GM12878 (cell line): Measurements from ENCODE around the gene DIS3L2. TPM values are rescaled to one million over a fixed set of nuclear protein-coding genes. Genes with fewer than 3 reads are reported as not detected.

Experiments used
- ATAC-seq: fragments of 200-7000 bp; cut with Tn5 transposase; 3 replicates; pipeline ENCODE4 v1.9.1; 2020; ENCODE audit warnings: mild to moderate bottlenecking, moderate library complexity
- BruUV-seq: library from RNA; stranded (reverse); fragments of 400-500 nt; replicated peaks from 2 replicates; lab custom pipeline; 2021; lab: Mats Ljungman, UMichigan
- CTCF ChIA-PET: fragments of 300-600 bp; sonication (Branson Sonifier 250); formaldehyde crosslinking; extraction: SDS; loops from one replicate; lab custom pipeline; 2021; ENCODE audit warnings: inconsistent platforms; lab: Yijun Ruan, JAX
- POLR2A ChIA-PET: fragments of 350-600 bp; formaldehyde crosslinking; extraction: SDS; loops from one replicate; lab custom pipeline; 2021; ENCODE audit warnings: inconsistent platforms; lab: Charles Lee
- RAD21 ChIA-PET: fragments of 300-600 bp; sonication (Branson Sonifier 250); formaldehyde crosslinking; loops from one replicate; lab custom pipeline; 2023; ENCODE audit warnings: antibody characterized with exemption; ENCODE audit not compliant: unreplicated experiment; lab: Charles Lee
- SMC1A ChIA-PET: fragments of 300-600 bp; sonication (Branson Sonifier 250); formaldehyde crosslinking; loops from one replicate; lab custom pipeline; 2023; ENCODE audit not compliant: unreplicated experiment, uncharacterized antibody; lab: Charles Lee
- DNase-seq: peaks from one replicate; pipeline ENCODE4 v3.0.0-alpha.2; 2011; ENCODE audit warnings: low read depth, low spot score
- FAIRE-seq: peaks from 3 replicates; lab custom pipeline; 2011; peaks lifted over from hg19 to GRCh38; lab: Jason Lieb, UNC
- H2AFZ ChIP-seq: 2 replicates; pipeline ENCODE4 v1.6.0; 2011; ENCODE audit warnings: low read depth, low read length, control low read depth; ENCODE audit not compliant: control insufficient read depth
- H3K27ac ChIP-seq: 2 replicates; pipeline ENCODE4 v1.5.1; 2011; ENCODE audit warnings: control low read depth; ENCODE audit not compliant: control insufficient read depth, insufficient read depth
- H3K27me3 ChIP-seq, 2 experiments: replicated peaks in 1 of 2; 2 replicates each; pipeline versions ENCODE4 v1.6.0 to v1.6.1; 2011; ENCODE audit warnings: low read length in 1 of 2; ENCODE audit not compliant: control insufficient read depth in 2 of 2, insufficient read depth in 2 of 2
- H3K36me3 ChIP-seq, 2 experiments: 2 replicates each; pipeline ENCODE4 v1.5.1; 2011; ENCODE audit warnings: low read length in 1 of 2; ENCODE audit not compliant: control insufficient read depth in 2 of 2, insufficient read depth in 2 of 2
- H3K4me1 ChIP-seq: 2 replicates; pipeline ENCODE4 v1.6.1; 2011; ENCODE audit warnings: mild to moderate bottlenecking, low read length, moderate library complexity, mixed read lengths; ENCODE audit not compliant: control insufficient read depth, insufficient read depth
- H3K4me2 ChIP-seq: 2 replicates; pipeline ENCODE4 v1.6.0; 2011; ENCODE audit warnings: control low read depth; ENCODE audit not compliant: control insufficient read depth, insufficient read depth
- H3K4me3 ChIP-seq: fragments of 200-600 bp; sonication (generic); 2 replicates; pipeline ENCODE4 v1.5.1; 2016
- H3K79me2 ChIP-seq: 2 replicates; pipeline ENCODE4 v1.6.0; 2011; ENCODE audit warnings: low read length; ENCODE audit not compliant: control insufficient read depth, insufficient read depth
- H3K9ac ChIP-seq: 2 replicates; pipeline ENCODE4 v1.8.0; 2011; ENCODE audit warnings: low read length, control low read depth, mixed read lengths; ENCODE audit not compliant: control insufficient read depth, insufficient read depth
- H3K9me3 ChIP-seq: replicated peaks from 3 replicates; pipeline ENCODE4 v1.5.1; 2011; ENCODE audit warnings: mild to moderate bottlenecking, low read length; ENCODE audit not compliant: control insufficient read depth, insufficient read depth
- H4K20me1 ChIP-seq: 2 replicates; pipeline ENCODE4 v1.6.0; 2011; ENCODE audit not compliant: control insufficient read depth, insufficient read depth
- BMI1 ChIP-seq: fragments of 450-650 bp; IDR thresholded peaks from 2 replicates; pipeline ENCODE4 v1.6.1; 2016; ENCODE audit warnings: mild to moderate bottlenecking, moderate library complexity, borderline replicate concordance
- CHD4 ChIP-seq: fragments of 200-600 bp; sonication (generic); IDR thresholded peaks from 2 replicates; pipeline ENCODE4 v1.6.1; 2016; ENCODE audit warnings: mild to moderate bottlenecking
- FOS ChIP-seq: IDR thresholded peaks from 3 replicates; pipeline ENCODE4 v1.6.1; 2011; ENCODE audit warnings: borderline replicate concordance; ENCODE audit not compliant: insufficient read length; ENCODE audit errors: extremely low read depth
- GATAD2B ChIP-seq: fragments of 450-650 bp; conservative IDR thresholded peaks from 2 replicates; pipeline ENCODE4 v1.6.1; 2017; ENCODE audit warnings: low read depth, mild to moderate bottlenecking, moderate library complexity
- HCFC1 ChIP-seq: fragments of 150-350 bp; IDR thresholded peaks from 2 replicates; pipeline ENCODE4 v1.6.1; 2014; ENCODE audit warnings: low read length
- KLF5 ChIP-seq: fragments of 450-650 bp; IDR thresholded peaks from 2 replicates; pipeline ENCODE4 v1.6.1; 2014; ENCODE audit warnings: mild to moderate bottlenecking; ENCODE audit not compliant: partially characterized antibody
- NBN ChIP-seq: fragments of 450-650 bp; IDR thresholded peaks from 2 replicates; pipeline ENCODE4 v1.6.1; 2016
- NRF1 ChIP-seq: conservative IDR thresholded peaks from 2 replicates; pipeline ENCODE4 v1.6.1; 2011; ENCODE audit warnings: mild to moderate bottlenecking, low read depth, low read length, improper control_type of control experiment
- PML ChIP-seq: IDR thresholded peaks from 2 replicates; pipeline ENCODE4 v1.6.1; 2012; ENCODE audit warnings: low read length, inconsistent platforms
- POU2F2 ChIP-seq: IDR thresholded peaks from 3 replicates; pipeline ENCODE4 v1.6.1; 2011; ENCODE audit warnings: low read depth, mild to moderate bottlenecking, low read length, borderline replicate concordance
- RFX5 ChIP-seq: IDR thresholded peaks from 2 replicates; pipeline ENCODE4 v1.6.1; 2011; ENCODE audit warnings: low read depth, low read length, improper control_type of control experiment
- TAF1 ChIP-seq: IDR thresholded peaks from 2 replicates; pipeline ENCODE4 v1.6.1; 2011; ENCODE audit warnings: mild to moderate bottlenecking, low read depth, low read length, borderline replicate concordance
- WRNIP1 ChIP-seq: IDR thresholded peaks from 2 replicates; pipeline ENCODE4 v1.6.1; 2011; ENCODE audit warnings: low read depth, low read length, improper control_type of control experiment, borderline replicate concordance
- YBX1 ChIP-seq: fragments of 450-650 bp; IDR thresholded peaks from 2 replicates; pipeline ENCODE4 v1.6.1; 2016; ENCODE audit warnings: antibody characterized with exemption
- YY1 ChIP-seq: IDR thresholded peaks from 2 replicates; pipeline ENCODE4 v1.6.1; 2011; ENCODE audit warnings: low read depth, mild to moderate bottlenecking, low read length
- ZNF384 ChIP-seq: IDR thresholded peaks from 2 replicates; pipeline ENCODE4 v1.6.1; 2012; ENCODE audit warnings: low read depth, mild to moderate bottlenecking, low read length, improper control_type of control experiment, borderline replicate concordance
- ZNF622 ChIP-seq: fragments of 450-650 bp; IDR thresholded peaks from 2 replicates; pipeline ENCODE4 v1.6.1; 2017; ENCODE audit warnings: mild to moderate bottlenecking, inconsistent platforms
- ZSCAN29 ChIP-seq: fragments of 450-650 bp; IDR thresholded peaks from 2 replicates; pipeline ENCODE4 v1.6.1; 2017; ENCODE audit warnings: mild to moderate bottlenecking, moderate library complexity
- ZZZ3 ChIP-seq: IDR thresholded peaks from 2 replicates; pipeline ENCODE4 v1.6.1; 2011; ENCODE audit warnings: low read depth; ENCODE audit not compliant: control insufficient read depth, insufficient read length
- WGBS: methylation state at CpG from one replicate; pipeline ENCODE4 v1.1.6; 2016; ENCODE audit warnings: low lambda C conversion rate; ENCODE audit not compliant: insufficient replicate concordance, insufficient coverage; ENCODE audit errors: missing lambda C conversion rate; 5-methylcytosine and 5-hydroxymethylcytosine counted together
- in situ Hi-C: fragments of 300-500 bp; cut with MboI; formaldehyde crosslinking; loops from 9 replicates; pipeline ENCODE4 v1.14.3; 2018; ENCODE audit warnings: mixed read lengths
- intact Hi-C: fragments of 100-400 bp; cut with micrococcal nuclease; formaldehyde crosslinking; loops from one replicate; pipeline ENCODE4 v1.14.2; 2022; ENCODE audit not compliant: unreplicated experiment
- polyA plus RNA-seq, 11 experiments: library from polyadenylated mRNA; depleted of rRNA in 4 of 11; unstranded in 6 of 11; stranded (reverse) in 5 of 11; fragments of >200 nt; fragmentation: Nextera tagmentation in 4 of 11; fragmentation: Illumina TruSeq in 1 of 11; extraction: Ambion mirVana in 4 of 11; extraction: Trizol in 1 of 11; gene quantifications; 1 replicate in 1 of 11; 2 replicates in 10 of 11; pipeline versions ENCODE4 v1.2.1 to v1.2.3, GENCODE V29; 2011 to 2016; ENCODE audit warnings: inconsistent platforms in 2 of 11, missing spikeins in 2 of 11, low read depth in 1 of 11
- total RNA-seq, 4 experiments: library from RNA; depleted of rRNA in 3 of 4; stranded (reverse); fragments of >200 nt in 3 of 4; fragmentation: Illumina TruSeq in 1 of 4; extraction: Trizol in 1 of 4; gene quantifications; 2 replicates each; pipeline versions ENCODE4 v1.2.1 to v1.2.3, GENCODE V29; 2013 to 2021

DIS3L2 gene
- total and polyA plus RNA-seq, 10 of the 15 experiments (the other 5 are each of a cell fraction or from before 2014, with no cell fraction given), result 3.5 to 27.1 (median 16.0) TPM

DNA sequence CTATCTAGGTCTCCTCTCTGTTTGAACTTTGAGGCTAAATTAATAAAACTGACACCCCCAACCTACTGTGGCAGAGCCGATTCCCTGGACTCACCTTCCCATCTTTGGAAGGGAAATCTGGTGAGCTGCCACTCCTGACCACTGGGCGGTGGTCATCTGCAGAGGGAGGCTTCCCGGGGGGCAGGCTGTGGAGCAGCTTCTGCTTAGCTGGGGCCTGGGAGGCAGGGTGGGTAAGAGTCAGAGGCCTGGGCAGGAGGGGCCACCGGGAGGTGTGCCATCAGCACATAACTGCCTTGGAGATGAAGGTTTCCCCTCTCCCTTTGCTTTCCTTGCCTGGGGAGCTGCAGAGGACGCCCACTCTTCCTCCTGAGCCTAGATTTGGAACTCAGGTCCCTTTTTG lies 33.0 kb upstream of the DIS3L2 start:
- Histone ChIP-seq H3K36me3 (no peaks in the 10 kb centered on the region), H3K4me2 (no peak overlapping the region), H3K27ac (no peak overlapping the region), H3K27me3 (peaks cover 6 to 13% of the 10 kb centered on the region in 2 experiments; a peak in 3 of 4 replicates), H3K4me1 (peaks cover 13% of the 10 kb centered on the region), H3K4me3 (no peak overlapping the region), H3K79me2 (no peaks in the 10 kb centered on the region), H2AFZ (no peak overlapping the region), H3K9me3 (no peaks in the 10 kb centered on the region), H3K9ac (no peak overlapping the region), H4K20me1 (no peaks in the 10 kb centered on the region)
- in situ Hi-C loops (no loop called here), intact Hi-C loops (loop anchor here (5.0 to 10.0 kb wide), 2 partner anchors 366 to 514 kb away; no protein-coding TSS in a partner anchor)
- ATAC-seq (no peak), DNase-seq (no peak), FAIRE-seq (no peak)
- WGBS, result 32% methylated on average over 5 of the region's 5 CpGs
- ChIA-PET RAD21 (interaction anchor here (0.8 kb wide), 1 partner anchor 1804 kb away, joined by 3 read pairs; no protein-coding TSS in a partner anchor), POLR2A (no interaction called here), CTCF (interaction anchor here (0.6 to 8.2 kb wide), 4 partner anchors 9 to 215 kb away, joined by 3 to 32 read pairs (median 5); no protein-coding TSS in a partner anchor), SMC1A (interaction anchor here (0.6 kb wide), 1 partner anchor 215 kb away, joined by 3 read pairs; no protein-coding TSS in a partner anchor)
- no peak for TF ChIP-seq PML
- TF ChIP-seq TAF1, result no peak
- no peak for TF ChIP-seq HCFC1
- no peak for TF ChIP-seq NBN
- no peak for TF ChIP-seq RFX5
- TF ChIP-seq KLF5, result no peak
- TF ChIP-seq GATAD2B, result no peak
- no peak for TF ChIP-seq FOS
- TF ChIP-seq CHD4, result no peak
- TF ChIP-seq ZNF384, result no peak
- no peak for TF ChIP-seq YY1
- TF ChIP-seq WRNIP1, result no peak
- no peak for TF ChIP-seq POU2F2
- no peak for TF ChIP-seq ZNF622
- no peak for TF ChIP-seq BMI1
- TF ChIP-seq ZZZ3, result no peak
- TF ChIP-seq ZSCAN29, result no peak
- no peak for TF ChIP-seq YBX1
- no peak for TF ChIP-seq NRF1
- BruUV-seq, result no TSS peak
